Ammon's horn (tissue), 1 donor: ENCODE results near the gene SLIT3.

Source experiments
- DNase-seq: peaks from one replicate; pipeline ENCODE4 v3.0.0-alpha.2; 2016; ENCODE audit warnings: low spot score

SLIT3 gene

GRCh38 chr5:168740092-168740800 lies 560.7 kb downstream of the SLIT3 start:
- DNase-seq, result no peak

- no peak for DNase-seq
Observed at GRCh38 chr5:168737066-168737465, 563.9 kb downstream of the SLIT3 start.

- DNase-seq, result no peak
Observed at GRCh38 chr5:168736281-168736831, 564.6 kb downstream of the SLIT3 start.

GRCh38 chr5:168734620-168735300 lies 566.2 kb downstream of the SLIT3 start:
- peak; percentile 39 for DNase-seq

GRCh38 chr5:168734119-168734518 lies 566.8 kb downstream of the SLIT3 start:
- no peak for DNase-seq

GRCh38 chr5:168728546-168729211 lies 572.3 kb downstream of the SLIT3 start:
- DNase-seq, result no peak

GRCh38 chr5:168727547-168727946 lies 573.4 kb downstream of the SLIT3 start:
- DNase-seq, result no peak

- no peak for DNase-seq
Observed at GRCh38 chr5:168726342-168726741, 574.6 kb downstream of the SLIT3 start.

GRCh38 chr5:168724227-168724626 lies 576.7 kb downstream of the SLIT3 start:
- DNase-seq, result no peak

GRCh38 chr5:168723037-168723436 lies 577.9 kb downstream of the SLIT3 start:
- no peak for DNase-seq

- DNase-seq, result no peak
Observed at GRCh38 chr5:168721966-168722365, 579.0 kb downstream of the SLIT3 start.

- DNase-seq, result no peak
Observed at GRCh38 chr5:168721002-168721753, 579.8 kb downstream of the SLIT3 start.

GRCh38 chr5:168720575-168720974 lies 580.4 kb downstream of the SLIT3 start:
- no peak for DNase-seq

GRCh38 chr5:168714046-168714445 lies 586.9 kb downstream of the SLIT3 start:
- DNase-seq, result no peak

GRCh38 chr5:168713051-168713450 lies 587.9 kb downstream of the SLIT3 start:
- no peak for DNase-seq

- DNase-seq, result no peak
Observed at GRCh38 chr5:168712280-168712924, 588.5 kb downstream of the SLIT3 start.

- DNase-seq, result no peak
Observed at GRCh38 chr5:168710706-168711105, 590.2 kb downstream of the SLIT3 start.

- no peak for DNase-seq
Observed at GRCh38 chr5:168707716-168708695, 592.9 kb downstream of the SLIT3 start.

GRCh38 chr5:168706655-168707069 lies 594.3 kb downstream of the SLIT3 start:
- peak; percentile 68 for DNase-seq

- DNase-seq, result no peak
Observed at GRCh38 chr5:168705321-168705720, 595.6 kb downstream of the SLIT3 start.
